Measurements from ENCODE around the gene TRPV2.

DNA sequence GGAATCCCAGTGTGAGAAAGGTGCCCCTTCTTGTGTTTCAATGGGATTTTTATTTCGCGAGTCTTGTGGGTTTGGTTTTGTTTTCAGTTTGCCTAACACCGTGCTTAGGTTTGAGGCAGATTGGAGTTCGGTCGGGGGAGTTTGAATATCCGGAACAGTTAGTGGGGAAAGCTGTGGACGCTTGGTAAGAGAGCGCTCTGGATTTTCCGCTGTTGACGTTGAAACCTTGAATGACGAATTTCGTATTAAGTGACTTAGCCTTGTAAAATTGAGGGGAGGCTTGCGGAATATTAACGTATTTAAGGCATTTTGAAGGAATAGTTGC is 33.9 kb upstream of the TRPV2 start:
- TF ChIP-seq, protein P1, sequence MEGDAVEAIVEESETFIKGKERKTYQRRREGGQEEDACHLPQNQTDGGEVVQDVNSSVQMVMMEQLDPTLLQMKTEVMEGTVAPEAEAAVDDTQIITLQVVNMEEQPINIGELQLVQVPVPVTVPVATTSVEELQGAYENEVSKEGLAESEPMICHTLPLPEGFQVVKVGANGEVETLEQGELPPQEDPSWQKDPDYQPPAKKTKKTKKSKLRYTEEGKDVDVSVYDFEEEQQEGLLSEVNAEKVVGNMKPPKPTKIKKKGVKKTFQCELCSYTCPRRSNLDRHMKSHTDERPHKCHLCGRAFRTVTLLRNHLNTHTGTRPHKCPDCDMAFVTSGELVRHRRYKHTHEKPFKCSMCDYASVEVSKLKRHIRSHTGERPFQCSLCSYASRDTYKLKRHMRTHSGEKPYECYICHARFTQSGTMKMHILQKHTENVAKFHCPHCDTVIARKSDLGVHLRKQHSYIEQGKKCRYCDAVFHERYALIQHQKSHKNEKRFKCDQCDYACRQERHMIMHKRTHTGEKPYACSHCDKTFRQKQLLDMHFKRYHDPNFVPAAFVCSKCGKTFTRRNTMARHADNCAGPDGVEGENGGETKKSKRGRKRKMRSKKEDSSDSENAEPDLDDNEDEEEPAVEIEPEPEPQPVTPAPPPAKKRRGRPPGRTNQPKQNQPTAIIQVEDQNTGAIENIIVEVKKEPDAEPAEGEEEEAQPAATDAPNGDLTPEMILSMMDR (IDR thresholded peaks at IDR 0.05) = no peak
- no peak for TF ChIP-seq POLR2A (IDR thresholded peaks at IDR 0.05)

Measured in testis (tissue), 2 donors.